Measurements from ENCODE around the gene KIAA0513.

KIAA0513 gene, protein sequence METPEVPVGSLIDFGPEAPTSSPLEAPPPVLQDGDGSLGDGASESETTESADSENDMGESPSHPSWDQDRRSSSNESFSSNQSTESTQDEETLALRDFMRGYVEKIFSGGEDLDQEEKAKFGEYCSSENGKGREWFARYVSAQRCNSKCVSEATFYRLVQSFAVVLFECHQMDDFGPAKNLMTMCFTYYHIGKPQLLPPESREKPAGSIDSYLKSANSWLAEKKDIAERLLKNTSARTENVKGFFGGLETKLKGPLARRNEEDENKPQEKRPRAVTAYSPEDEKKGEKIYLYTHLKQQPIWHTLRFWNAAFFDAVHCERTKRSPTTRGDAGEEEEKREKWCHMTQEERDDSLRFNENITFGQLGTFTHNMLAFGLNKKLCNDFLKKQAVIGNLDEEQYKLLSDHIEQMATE

DNA sequence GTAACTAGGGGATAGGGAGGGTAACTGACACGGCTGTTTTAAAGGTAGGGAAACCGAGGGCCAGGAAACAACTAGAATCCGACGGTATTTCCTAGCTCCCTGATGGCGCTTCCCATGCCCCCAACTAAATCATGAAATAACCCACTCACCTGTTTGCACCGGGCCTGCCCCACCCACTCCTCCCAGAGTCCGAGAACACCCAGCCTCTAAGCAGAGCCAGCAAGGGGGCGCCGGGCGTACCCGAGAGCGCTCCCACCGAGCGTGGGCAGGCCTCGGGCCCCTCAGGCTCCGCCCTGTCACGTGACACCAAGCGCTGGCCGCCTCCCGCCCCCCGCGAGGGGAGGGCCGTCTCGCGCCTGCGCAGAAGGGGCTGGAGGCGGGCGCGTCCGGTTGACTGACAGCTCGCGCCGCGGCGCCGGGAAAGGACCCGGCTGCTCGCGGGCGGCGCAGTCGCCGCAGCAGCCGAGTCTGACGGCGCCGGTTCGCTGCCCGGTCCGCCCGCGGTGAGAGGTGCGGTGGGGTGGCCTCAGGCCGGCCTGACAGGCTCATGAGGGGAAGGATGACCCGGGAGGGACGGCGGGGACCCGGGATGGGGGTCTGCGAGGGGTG lies at the start of gene KIAA0513:
Gene KIAA0513 (plus strand): TSS at position 447 of the 609 bp plus-strand sequence. CDS start 39,277 bp downstream, outside the sequence.
- peak; percentile 100 for DNase-seq (ENCODE audit: low spot score)

DNA sequence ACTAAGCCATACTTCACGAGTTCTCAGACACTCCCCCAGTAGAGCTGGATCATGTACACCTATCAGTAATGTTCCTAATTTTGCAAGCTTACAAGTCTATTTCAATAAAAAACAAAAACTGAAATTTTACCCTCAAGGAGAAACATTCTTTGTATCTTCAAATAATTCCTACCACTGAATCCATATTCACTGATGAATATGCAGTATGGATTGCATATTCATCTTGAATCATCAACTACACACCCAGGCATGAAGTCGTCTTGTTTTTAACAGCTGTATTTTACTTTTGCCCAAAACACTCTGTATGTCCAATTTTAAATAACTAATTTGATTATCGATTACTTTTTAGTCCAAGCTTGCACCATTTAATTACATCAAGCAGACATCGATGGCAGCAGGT lies 48.1 kb upstream of the KIAA0513 start:
- DNase-seq (ENCODE audit: low spot score): no peak

DNA sequence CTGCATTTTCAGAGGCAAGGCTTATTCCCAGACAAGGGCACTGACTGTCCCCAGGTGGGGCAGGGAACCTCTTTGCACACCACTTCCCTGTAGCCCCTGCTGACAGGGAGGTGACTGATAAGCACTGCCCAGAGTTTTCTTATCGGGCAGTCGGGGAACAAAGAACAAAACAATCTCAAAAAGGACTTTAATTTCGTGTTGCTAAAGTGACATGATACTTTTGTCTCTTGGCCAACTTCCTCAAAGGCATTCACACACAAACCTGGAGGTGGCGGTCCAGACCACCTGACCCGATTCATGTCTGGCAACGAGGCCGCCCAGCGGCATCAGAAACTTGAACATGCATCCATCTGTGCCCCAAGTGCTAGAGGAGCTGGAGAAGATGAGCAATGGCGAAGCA lies 45.2 kb upstream of the KIAA0513 start:
- no peak for DNase-seq (ENCODE audit: low spot score)

DNA sequence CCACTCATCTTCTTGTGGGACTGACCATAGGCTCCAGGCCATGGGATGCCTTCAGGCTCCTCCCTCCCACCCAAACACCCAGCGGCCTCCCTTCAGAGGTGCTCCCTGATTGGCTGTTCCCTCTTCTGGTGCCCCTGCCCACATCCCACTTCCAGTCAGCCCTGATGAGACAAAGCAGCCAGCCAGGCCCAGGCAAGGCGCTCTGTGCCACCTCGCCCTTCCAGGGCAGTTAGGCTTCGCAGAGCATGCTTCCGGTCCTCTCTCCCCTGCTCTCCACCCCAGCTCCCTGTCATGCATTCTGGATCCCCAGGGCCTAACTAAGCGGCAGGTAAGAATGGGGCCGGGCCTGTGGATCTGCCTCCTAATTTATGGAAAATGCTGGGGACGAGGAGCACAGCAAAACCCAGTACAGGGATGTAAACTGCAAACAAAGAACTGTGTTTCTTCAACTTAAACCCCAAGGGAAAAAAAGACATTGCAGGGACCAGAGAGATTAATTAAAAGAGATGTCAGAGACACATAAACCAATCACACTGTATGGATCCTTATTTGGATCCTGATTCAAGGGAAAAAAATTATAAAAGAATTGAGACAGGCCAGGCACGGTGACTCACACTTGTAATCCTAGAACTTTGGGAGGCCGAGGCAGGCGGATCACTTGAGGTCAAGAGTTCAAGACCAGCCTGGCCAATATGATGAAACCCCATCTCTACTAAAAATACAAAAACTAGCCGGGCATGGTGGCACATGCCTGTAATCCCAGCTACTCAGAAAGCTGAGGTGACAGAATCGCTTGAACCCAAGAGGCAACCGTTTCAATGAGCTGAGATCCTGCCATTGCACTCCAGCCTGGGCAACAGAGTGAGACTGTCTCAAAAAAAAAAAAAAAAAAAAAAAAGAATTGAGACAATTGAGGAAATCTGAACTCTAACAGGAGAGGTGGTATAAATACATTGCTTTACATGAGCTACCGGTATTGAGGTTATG lies 42.2 kb upstream of the KIAA0513 start:
- peak; percentile 84 for DNase-seq (ENCODE audit: low spot score)

DNA sequence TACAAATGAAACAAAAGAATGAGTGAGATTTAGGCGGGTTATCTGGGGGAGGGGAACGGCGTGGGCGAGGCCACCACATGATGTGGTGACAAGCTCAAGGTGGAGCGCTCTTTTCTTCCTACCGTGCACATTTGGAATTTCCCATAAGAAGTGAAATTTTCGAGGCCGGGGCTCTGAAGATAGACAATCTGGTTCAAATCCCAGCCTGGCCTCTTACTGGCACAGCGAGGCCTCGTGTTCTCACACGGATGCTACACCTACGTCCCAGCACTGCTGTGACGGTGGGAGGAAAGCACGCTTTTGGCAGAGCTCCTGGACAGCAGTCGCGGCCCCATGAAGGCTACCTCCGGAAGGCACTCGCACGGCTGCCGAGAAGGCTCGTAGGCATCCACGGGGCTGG lies 41.5 kb upstream of the KIAA0513 start:
- DNase-seq (ENCODE audit: low spot score): no peak

DNA sequence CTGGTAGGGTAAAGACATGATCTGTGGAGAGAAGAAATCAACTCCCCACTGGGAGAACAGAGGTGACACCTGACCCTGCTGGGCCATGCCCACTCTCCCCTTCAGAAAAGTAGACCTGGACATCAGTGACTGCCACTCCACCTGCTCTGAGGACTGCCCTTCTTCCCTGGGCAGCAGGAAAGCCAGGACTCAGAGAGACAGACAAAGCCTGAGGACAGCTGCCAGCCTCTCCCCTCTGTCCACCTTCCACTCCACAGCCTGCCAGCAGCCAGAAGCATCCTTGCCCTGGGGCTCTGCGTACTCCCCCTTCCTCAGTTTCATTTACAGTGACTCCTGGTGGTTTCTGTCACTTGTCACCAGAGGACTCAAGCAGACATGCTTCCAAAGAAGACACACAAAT lies 40.7 kb upstream of the KIAA0513 start:
- no peak for DNase-seq (ENCODE audit: low spot score)

DNA sequence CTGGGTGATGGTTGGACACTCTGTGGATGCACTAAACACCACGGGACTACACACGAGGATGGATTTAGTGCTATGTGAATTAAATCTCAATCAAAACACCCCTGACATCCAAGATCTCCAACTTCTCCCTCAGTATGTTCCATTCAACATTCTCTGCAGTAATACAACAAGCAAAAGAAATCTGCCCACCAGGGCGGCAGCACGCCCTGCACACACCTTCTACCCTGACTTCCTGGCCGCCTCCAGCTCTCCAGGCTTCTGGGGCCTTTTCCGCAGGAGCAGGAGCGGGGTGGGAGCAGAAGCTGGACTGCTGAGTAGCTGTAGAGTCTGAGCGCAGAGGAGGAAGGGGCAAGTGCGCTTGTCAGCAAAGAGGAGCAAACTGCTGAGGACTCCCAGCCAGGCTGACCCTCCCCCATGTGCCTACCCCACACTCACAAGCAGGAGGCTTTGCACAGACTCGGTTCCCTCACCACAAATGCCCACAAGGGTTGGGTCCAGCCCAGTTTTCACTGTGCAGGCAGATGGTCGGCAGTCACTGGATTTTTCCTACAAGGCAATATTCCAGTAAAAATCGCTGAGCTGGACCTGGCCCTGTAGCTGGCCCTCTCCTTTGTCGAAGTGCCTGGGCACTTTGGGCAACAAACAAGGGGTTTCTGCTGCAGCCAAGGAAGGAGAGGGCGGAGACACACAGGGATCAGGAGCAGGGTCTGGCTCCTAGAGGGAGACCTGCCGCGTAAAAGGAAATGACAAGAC lies 39.1 kb upstream of the KIAA0513 start:
- DNase-seq (ENCODE audit: low spot score): no peak

DNA sequence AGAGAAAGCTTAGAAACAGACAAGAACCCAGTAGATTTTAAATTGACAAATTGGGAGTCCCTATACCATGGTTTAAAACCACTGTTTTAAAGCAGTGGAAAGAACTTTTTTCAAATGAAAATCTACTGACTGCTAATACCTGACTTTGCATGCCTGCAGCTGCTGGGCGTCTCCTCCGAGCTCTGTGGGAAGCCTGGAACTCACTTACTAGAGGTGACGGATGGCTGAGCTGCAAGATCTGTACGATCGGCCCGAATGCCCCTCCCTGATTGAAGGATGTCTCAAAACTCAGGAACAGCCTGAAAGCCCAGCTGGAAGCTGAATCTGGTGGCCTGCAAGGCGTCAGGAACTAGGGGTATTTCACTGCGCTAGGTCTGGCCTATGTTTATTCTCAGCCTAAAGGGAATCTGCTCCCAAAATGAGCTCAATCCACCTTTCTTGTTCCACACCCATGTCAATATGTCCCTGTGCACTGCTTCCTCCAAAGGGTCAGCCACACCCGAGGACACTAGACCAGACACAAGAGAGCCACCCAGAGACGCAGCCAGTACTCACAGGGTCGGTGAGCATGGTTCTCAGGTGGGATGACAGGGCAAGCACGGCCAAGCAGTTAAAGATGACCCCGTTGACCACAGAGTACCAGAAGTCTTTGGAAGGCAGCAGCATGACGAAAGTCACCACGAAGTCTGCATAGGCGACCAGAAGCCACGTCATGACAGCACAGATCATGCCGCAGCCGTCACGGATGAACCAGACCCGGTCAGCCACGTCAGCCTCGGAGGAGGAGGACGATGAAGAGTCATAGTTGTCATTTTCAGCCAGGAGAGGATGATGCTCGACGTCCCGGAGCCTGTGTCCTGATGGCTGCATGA lies 37.6 kb upstream of the KIAA0513 start:
- no peak for DNase-seq (ENCODE audit: low spot score)

DNA sequence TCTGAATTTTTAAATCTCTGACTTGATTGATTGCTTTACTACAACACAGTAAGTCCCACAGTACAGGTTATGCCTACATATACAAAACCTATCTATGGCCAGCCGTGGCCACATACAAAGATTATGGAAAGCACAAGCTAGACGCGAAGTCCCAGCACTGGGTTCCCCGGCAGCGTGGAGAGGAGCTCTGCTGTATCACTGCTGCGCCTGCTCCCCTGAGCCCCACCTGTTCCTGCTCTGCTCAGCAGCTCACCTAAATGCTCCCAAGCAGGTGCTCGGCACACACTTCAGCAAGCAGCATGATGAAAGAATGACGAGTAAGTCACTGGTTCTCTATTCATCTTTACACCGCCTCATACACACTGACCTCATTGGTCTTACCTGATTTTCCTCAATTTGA lies 36.8 kb upstream of the KIAA0513 start:
- DNase-seq (ENCODE audit: low spot score): no peak

DNA sequence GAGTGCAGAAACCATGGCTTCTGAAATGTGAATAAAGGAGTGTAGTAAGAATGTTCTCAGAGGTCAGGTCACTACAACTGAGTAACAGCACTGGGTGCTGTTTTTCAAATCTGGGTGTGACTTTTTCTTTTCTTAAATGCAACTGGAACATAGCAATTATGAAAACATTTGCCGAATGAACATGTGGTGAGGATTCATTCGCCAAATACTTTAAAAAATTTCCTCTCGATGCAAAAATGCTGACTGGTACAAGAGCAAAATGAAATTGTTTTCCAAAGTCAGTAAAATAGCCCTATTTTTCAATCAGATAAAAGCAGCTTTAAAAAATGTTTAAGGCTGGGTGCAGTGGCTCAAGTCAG lies 34.9 kb upstream of the KIAA0513 start:
- DNase-seq (ENCODE audit: low spot score): peak; percentile 31

DNA sequence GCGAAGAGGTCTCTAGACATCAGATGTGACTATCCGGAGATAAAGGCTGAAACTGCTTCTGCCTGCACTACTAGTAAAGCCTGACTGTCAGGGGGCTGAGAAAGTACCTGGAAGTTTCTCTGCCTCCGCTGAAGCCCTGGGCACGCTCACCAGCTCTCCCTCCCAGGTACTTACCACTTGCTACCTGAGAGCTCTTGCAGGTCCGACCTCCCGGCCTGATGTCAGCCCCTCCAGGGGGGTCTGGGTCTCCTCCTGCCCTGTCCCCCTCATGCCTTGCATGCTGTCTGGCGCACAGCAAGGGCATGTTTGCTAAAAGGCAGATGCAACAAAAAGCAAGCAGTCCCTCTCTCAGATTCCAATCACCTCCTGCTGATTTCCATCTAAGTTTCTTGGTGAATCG lies 33.7 kb upstream of the KIAA0513 start:
- DNase-seq (ENCODE audit: low spot score): no peak

DNA sequence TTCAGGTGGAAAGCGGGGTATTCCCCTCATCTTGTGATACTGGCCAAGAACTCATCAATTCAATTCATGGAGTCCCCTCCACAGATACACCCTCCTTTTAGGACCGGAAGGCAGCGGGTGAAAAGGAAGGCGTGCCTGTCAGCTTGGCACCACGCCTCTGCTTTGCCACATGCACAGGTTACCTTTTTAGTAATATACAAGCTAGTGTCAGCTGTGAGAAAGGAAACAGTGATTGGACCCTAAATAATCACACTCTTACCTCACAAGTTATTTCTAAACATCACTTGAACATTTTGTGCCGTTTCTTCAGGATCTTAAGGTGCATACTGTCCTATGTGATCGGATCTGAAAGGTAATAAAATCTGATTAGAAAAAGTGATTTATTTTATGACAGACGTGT lies 31.9 kb upstream of the KIAA0513 start:
- no peak for DNase-seq (ENCODE audit: low spot score)

DNA sequence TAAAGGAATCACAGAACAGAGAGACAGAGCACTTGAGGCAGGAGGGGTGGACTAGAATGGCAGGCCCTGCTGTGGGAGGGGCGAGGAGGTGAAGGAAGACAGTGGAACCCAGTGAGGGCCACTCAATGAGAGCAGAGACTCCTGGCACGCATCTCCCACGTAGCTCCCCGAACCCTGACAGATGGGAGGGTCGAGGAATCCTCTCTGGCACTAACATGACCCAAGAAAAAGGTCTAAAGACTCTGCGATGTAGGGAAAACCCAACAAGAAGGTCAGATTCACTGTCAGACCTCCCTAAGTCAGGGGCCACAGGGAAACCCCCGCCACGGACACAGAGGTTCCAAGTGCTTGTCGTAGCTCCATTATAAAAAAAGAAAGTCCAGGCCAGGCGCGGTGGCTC lies 31.2 kb upstream of the KIAA0513 start:
- no peak for DNase-seq (ENCODE audit: low spot score)

DNA sequence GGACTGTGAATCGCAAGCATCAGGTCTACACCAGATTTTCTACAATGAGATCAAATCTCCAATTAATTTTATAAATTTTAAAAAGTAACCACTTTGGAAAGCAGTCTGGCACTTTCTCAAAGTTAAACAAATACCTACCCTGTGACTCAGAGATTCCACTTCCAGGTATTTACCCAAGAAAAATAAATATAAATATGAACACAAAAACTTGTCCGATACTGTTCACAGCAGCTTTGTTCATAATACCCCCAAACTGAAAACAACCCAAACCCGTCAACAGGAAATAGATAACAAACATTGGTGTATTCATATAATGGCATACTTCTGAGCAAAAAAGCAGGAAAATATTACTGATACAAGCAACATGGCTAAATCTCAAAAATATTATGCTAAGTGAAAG lies 28.4 kb upstream of the KIAA0513 start:
- DNase-seq (ENCODE audit: low spot score): no peak

DNA sequence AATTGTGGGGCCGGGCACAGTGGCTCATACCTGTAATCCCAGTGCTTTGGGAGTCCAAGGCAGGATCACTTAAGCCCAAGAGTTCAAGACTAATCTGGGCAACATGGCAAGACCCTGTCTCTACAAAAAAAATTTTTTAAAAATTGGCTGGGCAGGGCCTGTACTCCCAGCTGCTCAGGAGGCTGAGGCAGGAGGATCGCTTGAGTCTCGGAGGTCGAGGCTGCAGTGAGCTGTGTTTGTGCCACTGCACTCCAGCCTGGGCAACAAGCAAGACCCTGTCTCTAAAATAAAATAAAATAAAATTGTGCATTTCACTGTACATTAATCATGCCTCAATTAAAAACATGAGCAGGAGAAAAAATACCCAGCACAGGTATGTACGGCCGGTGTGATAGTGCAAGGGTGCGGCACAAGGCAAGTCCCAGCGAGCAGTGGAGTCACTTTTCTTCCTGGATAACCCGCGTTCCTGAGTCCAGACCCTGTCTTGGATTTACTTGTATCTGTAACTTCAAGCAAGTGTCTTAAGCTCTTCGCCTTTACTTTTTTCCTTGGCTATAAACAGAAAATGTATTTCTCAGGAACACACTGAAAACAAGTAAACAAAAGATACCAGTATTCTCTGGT lies 27.6 kb upstream of the KIAA0513 start:
- no peak for DNase-seq (ENCODE audit: low spot score)

DNA sequence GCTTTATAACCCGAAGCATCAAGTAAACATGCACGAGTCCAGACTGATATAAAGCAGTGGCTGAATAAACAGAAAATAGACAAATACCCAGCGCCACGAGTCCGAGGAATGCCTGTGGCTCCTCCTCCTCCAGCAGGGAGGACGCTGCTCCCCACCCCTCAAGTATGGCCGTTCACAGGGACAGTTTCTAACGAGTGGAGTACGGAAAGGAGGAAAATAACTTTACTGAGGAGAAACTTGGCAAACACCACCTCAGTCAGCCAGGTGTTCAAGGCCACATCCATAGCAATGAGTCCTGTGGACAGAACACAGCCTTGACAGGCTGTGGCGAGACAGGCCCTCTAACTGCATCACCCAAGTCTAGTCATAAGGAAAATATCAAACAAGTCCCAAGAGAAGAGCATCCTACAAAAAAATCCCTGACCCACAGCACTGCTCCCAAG lies 25.5 kb upstream of the KIAA0513 start:
- DNase-seq (ENCODE audit: low spot score): no peak

DNA sequence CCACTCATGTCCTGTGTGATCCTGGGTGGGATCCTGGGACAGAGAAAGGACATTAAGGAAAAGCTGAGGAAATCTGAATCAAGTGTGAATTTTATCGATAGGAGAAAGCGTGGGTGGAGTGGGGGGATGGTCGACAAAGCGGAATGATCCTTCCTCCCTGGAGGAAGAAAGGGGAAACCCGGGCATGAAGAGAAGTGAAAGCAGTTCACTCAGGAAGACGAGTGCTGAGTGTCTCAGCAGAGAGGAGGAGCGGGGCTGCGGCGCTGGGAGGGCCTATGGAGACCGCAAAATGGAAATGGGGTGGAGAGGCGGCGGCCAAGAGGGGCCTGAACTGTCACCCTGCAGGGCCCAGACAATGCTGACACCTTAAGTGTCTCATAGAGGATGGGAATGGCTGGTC lies 25.0 kb upstream of the KIAA0513 start:
- no peak for DNase-seq (ENCODE audit: low spot score)

DNA sequence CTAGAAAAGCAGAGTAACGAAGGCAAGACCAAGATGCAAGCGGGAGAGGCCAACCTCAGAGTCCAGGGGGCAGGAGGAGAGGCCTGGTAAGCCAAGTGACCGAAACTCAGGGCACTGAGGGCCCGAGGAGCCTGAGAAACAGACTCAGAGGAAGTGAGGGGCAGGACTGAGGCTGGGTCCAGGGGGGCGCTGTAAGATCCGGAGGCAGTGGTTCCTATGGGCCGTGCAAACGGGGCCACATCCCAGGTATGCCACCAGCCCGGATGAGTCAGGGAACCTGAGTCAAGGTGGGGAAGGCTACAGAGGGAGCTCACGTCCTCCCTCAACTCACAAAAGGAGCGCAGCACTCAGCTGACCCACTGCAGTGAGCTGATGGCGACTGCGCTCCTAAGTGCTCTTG lies 24.5 kb upstream of the KIAA0513 start:
- no peak for DNase-seq (ENCODE audit: low spot score)

DNA sequence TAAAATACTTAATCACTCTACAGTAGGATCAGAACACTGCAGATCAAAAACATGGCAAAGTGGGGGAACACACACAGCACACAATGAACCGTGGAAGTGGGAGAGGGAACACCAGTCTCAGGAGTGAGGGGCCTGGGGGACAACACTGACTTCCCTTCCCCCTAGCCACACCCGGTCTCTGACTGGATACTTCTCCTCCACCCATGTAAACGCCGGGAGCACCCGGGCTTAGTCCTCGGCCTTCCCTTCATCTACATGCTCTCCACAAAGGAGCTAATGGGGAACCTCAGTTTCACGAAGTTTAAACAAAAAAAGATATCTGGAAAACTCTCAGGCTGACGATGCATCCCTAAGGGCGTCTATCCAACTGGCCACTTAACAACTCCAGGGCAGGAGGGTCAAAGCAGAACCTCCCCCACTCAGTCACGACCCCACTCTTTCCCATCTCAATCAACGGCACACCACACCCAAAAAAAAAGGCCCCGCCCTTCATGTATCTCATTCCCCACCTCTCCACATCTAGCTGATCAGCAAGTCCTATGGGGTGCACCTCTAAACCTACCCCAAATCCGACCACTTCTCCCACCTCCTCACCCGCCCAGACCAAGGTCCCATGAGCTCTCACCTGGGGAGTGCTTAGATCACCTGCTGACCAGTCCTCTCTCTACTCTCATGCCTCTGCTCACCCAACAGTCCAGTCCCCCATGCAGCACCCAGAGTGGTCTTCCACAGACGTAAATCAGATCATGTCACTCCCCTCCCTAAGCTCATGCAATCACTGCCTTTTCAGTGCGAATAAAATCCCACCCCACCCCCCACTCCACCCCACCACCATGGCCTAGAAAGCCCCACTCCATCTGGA lies 23.6 kb upstream of the KIAA0513 start:
- no peak for DNase-seq (ENCODE audit: low spot score)
